ENCODE data around the gene PAOX.

The PAOX gene

DNA sequence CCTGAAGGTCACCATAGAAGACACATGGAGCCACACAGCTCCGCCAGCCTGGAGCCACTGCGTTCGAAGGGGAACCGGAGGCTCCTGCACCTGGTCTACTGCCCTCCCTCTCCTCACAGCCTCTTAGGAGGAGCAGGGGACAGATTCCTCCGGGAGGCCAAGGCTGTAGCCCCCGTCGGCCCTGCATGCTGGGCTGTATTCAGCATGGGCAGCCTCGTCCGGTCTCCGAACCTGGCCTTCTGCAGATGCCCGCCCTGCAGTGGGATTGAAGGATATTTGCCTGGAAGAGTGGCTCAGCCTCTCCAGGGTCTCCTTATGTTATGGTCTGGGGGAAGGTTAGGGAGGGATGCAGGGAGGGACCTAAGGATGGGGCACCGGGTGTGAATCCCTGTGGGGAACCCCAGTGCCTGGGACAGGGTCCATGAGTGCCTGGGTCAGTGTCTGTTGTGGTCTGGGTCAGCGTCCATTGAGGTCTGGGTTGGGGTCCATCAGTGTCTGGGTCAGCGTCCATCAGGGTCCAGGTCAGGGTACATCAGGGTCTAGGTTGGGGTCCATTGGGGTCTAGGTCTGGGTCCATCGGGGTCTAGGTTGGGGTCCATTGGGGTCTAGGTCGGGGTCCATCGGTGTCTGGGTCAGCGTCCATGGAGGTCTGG, 61.7 kb downstream of the PAOX start:
- no peak for DNase-seq

Measured in activated T-cell treated with anti-CD3 and anti-CD28 coated beads, Interleukin-2, amount 50 U/mL, for 1 hour (primary cell).